Mesendoderm (in vitro differentiated cells): ENCODE measurements around the gene CRIM1.

Experiments used
- DNase-seq: peaks from one replicate; pipeline ENCODE4 v3.0.0; 2013
- H2AK5ac ChIP-seq: 2 replicates; pipeline ENCODE4 v1.6.1; 2013; ENCODE audit warnings: low read length, inconsistent platforms
- H2BK120ac ChIP-seq: 2 replicates; pipeline ENCODE4 v1.6.1; 2013; ENCODE audit warnings: low read depth, mild to moderate bottlenecking, low read length, moderate library complexity, mixed read lengths
- H2BK15ac ChIP-seq: replicated peaks from 2 replicates; pipeline ENCODE4 v1.6.1; 2013; ENCODE audit warnings: low read depth, mild to moderate bottlenecking, moderate library complexity
- H2BK5ac ChIP-seq: 2 replicates; pipeline ENCODE4 v1.6.1; 2013; ENCODE audit warnings: low read length, inconsistent platforms
- H3K18ac ChIP-seq: 2 replicates; pipeline ENCODE4 v1.6.1; 2013; ENCODE audit warnings: mild to moderate bottlenecking, low read length, mixed read lengths
- H3K23ac ChIP-seq: one replicate; pipeline ENCODE4 v1.6.1; 2013; ENCODE audit warnings: low read length
- H3K27ac ChIP-seq: 2 replicates; pipeline ENCODE4 v1.5.1; 2013; ENCODE audit warnings: low read depth, mild to moderate bottlenecking, inconsistent platforms, low read length, moderate library complexity
- H3K27me3 ChIP-seq: 2 replicates; pipeline ENCODE4 v1.6.1; 2013; ENCODE audit warnings: low read length, control low read depth, mild to moderate bottlenecking, inconsistent platforms; ENCODE audit not compliant: insufficient read depth, poor library complexity
- H3K36me3 ChIP-seq: 2 replicates; pipeline ENCODE4 v1.6.1; 2013; ENCODE audit warnings: low read length, inconsistent platforms; ENCODE audit not compliant: control insufficient read depth, insufficient read depth
- H3K4ac ChIP-seq: one replicate; pipeline ENCODE4 v1.6.1; 2013; ENCODE audit warnings: low read depth, mild to moderate bottlenecking, low read length, moderate library complexity
- H3K4me1 ChIP-seq: 2 replicates; pipeline ENCODE4 v1.6.1; 2013; ENCODE audit warnings: low read depth, low read length, inconsistent platforms; ENCODE audit not compliant: control insufficient read depth
- H3K4me2 ChIP-seq: 2 replicates; pipeline ENCODE4 v1.6.1; 2013; ENCODE audit warnings: low read length
- H3K4me3 ChIP-seq: 2 replicates; pipeline ENCODE4 v1.5.1; 2013; ENCODE audit warnings: mild to moderate bottlenecking, low read length
- H3K56ac ChIP-seq: one replicate; pipeline ENCODE4 v1.6.1; 2013; ENCODE audit warnings: low read length
- H3K79me1 ChIP-seq: 2 replicates; pipeline ENCODE4 v1.6.1; 2013; ENCODE audit warnings: low read length, inconsistent platforms
- H3K79me2 ChIP-seq: 2 replicates; pipeline ENCODE4 v1.6.1; 2013; ENCODE audit warnings: mild to moderate bottlenecking, low read length; ENCODE audit not compliant: control insufficient read depth, insufficient read depth
- H3K9ac ChIP-seq: 2 replicates; pipeline ENCODE4 v1.6.1; 2013; ENCODE audit warnings: low read length, inconsistent platforms
- H4K5ac ChIP-seq: one replicate; pipeline ENCODE4 v1.6.1; 2013; ENCODE audit warnings: low read length
- H4K8ac ChIP-seq: one replicate; pipeline ENCODE4 v1.6.1; 2013; ENCODE audit warnings: low read depth, mild to moderate bottlenecking, control low read depth, low read length, moderate library complexity
- WGBS: extraction: QIAGEN DNeasy Blood & Tissue Kit; methylation state at CpG from one replicate; pipeline ENCODE4 v1.1.7; 2013; ENCODE audit warnings: low lambda C conversion rate, missing lambda C conversion rate; ENCODE audit not compliant: insufficient coverage; ENCODE audit errors: extremely low coverage; 5-methylcytosine and 5-hydroxymethylcytosine counted together

Gene CRIM1

DNA sequence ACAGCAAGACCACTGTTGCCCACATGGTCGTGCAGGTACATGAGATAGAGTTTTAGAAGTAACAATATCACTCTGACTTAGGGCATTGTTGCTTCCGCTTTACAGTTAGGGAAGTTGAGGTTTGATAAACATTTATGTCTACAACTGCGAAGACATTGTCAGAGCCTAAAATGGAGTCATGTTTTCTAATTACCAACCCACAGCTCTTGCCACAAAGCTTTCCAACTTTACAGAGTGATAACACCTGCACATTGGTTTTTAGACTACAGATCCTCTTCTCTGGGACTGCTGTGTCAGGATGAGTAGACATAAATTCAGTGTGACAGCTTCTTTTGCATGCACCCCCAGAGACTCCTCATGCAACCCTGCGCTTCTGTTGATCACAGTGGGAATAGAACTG, 123.4 kb downstream of the CRIM1 start:
- H3K27ac ChIP-seq: no peak overlapping the region
- H3K4me3 ChIP-seq: no peak overlapping the region
- DNase-seq: no peak
- H2BK120ac ChIP-seq: no peak overlapping the region
- no peak overlapping the region for H4K8ac ChIP-seq
- H2BK15ac ChIP-seq: no peak overlapping the region
- no peak overlapping the region for H3K56ac ChIP-seq
- H3K23ac ChIP-seq: no peak overlapping the region
- WGBS: no CpG with 5 or more reads among the region's 4 CpGs
- H3K36me3 ChIP-seq: peaks cover 8% of the 10 kb centered on the region
- H3K18ac ChIP-seq: no peak overlapping the region
- H3K79me2 ChIP-seq: no peaks in the 10 kb centered on the region
- H3K79me1 ChIP-seq: peaks cover 4% of the 10 kb centered on the region
- H2BK5ac ChIP-seq: no peak overlapping the region
- no peak overlapping the region for H4K5ac ChIP-seq
- H3K27me3 ChIP-seq: no peaks in the 10 kb centered on the region
- no peak overlapping the region for H3K9ac ChIP-seq
- no peak overlapping the region for H3K4ac ChIP-seq
- no peak overlapping the region for H3K4me2 ChIP-seq
- no peak overlapping the region for H2AK5ac ChIP-seq
- H3K4me1 ChIP-seq: no peaks in the 10 kb centered on the region

DNA sequence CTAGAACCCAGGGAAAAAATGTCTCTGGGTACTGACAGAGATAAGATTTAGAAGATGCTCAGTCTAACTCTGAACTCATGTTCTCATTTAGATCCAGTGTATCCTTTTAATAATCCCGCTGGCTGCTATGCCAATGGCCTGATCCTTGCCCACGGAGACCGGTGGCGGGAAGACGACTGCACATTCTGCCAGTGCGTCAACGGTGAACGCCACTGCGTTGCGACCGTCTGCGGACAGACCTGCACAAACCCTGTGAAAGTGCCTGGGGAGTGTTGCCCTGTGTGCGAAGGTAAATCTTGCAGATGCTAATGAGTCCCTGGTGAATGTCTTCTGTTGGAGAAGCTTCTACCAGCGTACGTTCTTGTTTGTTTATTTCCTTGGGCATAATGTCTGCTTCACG, 123.8 kb downstream of the CRIM1 start:
- Histone ChIP-seq H3K4me2 (no peak overlapping the region), H3K23ac (no peak overlapping the region), H3K18ac (no peak overlapping the region), H2AK5ac (no peak overlapping the region), H4K5ac (no peak overlapping the region), H2BK15ac (no peak overlapping the region), H3K56ac (no peak overlapping the region), H3K36me3 (peaks cover 8% of the 10 kb centered on the region), H2BK120ac (no peak overlapping the region), H4K8ac (no peak overlapping the region), H3K27me3 (no peaks in the 10 kb centered on the region), H3K4me3 (no peak overlapping the region), H3K9ac (no peak overlapping the region), H3K79me2 (no peaks in the 10 kb centered on the region), H3K79me1 (peaks cover 4% of the 10 kb centered on the region), H3K4me1 (no peaks in the 10 kb centered on the region), H3K27ac (no peak overlapping the region), H3K4ac (no peak overlapping the region), H2BK5ac (no peak overlapping the region)
- WGBS: no CpG with 5 or more reads among the region's 16 CpGs
- no peak for DNase-seq

DNA sequence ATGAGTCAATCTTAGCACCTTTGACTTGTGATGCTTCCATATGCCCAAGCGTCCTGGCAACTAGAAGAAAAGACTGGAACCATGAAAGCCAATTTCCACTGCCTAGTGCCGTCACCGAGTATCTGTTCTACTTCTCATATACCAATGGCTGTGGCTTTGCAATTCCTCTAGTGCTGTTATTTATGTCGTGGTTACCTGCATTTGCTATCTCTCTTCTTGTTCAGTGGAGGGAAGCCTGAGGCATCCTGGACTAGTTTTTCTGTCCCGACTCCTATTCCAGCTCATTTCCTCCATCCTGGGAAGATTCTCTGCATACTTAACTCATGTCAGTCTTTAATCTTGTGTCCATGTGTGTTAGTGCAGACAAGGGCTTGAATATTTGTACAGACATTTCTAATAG, 124.5 kb downstream of the CRIM1 start:
- Histone ChIP-seq H3K4me3 (no peak overlapping the region), H3K4ac (no peak overlapping the region), H2BK15ac (no peak overlapping the region), H2AK5ac (no peak overlapping the region), H4K5ac (no peak overlapping the region), H3K18ac (no peak overlapping the region), H3K9ac (no peak overlapping the region), H2BK5ac (no peak overlapping the region), H3K27ac (no peak overlapping the region), H3K27me3 (no peaks in the 10 kb centered on the region), H3K4me1 (no peaks in the 10 kb centered on the region), H3K36me3 (peaks cover 8% of the 10 kb centered on the region), H3K56ac (no peak overlapping the region), H3K23ac (no peak overlapping the region), H3K4me2 (no peak overlapping the region), H4K8ac (no peak overlapping the region), H2BK120ac (no peak overlapping the region), H3K79me2 (no peaks in the 10 kb centered on the region), H3K79me1 (peaks cover 4% of the 10 kb centered on the region)
- WGBS: no CpG with 5 or more reads among the region's 5 CpGs
- no peak for DNase-seq

DNA sequence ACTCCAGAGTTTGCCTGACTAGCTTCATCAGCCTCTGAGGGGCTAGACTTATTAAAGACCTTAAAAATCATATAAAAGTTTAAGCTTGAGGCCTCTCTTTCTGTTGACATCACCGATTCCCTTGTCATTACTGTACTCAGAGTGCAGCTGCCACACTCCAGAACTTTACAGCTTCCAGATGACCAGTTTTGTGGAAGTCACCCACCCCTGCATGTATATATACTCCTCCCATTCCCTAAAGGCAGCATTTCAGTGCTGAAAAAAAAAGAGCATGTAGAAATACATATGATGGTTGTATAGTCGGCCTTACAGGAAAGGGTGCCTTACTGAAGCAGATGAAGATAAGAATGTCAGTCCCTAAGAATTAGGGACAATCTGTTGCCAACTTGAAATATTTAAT, 125.1 kb downstream of the CRIM1 start:
- no peak overlapping the region for H3K9ac ChIP-seq
- H3K79me2 ChIP-seq: no peaks in the 10 kb centered on the region
- H3K27me3 ChIP-seq: no peaks in the 10 kb centered on the region
- no peak overlapping the region for H4K8ac ChIP-seq
- no peak overlapping the region for H3K18ac ChIP-seq
- H2BK15ac ChIP-seq: no peak overlapping the region
- H3K79me1 ChIP-seq: peaks cover 4% of the 10 kb centered on the region
- peaks cover 8% of the 10 kb centered on the region for H3K36me3 ChIP-seq
- no CpG with 5 or more reads among the region's 2 CpGs for WGBS
- H3K23ac ChIP-seq: no peak overlapping the region
- DNase-seq: no peak
- no peak overlapping the region for H3K56ac ChIP-seq
- H3K4me3 ChIP-seq: no peak overlapping the region
- no peak overlapping the region for H3K27ac ChIP-seq
- no peak overlapping the region for H3K4me2 ChIP-seq
- H3K4ac ChIP-seq: no peak overlapping the region
- no peak overlapping the region for H2BK5ac ChIP-seq
- H3K4me1 ChIP-seq: no peaks in the 10 kb centered on the region
- H4K5ac ChIP-seq: no peak overlapping the region
- H2BK120ac ChIP-seq: no peak overlapping the region
- no peak overlapping the region for H2AK5ac ChIP-seq

DNA sequence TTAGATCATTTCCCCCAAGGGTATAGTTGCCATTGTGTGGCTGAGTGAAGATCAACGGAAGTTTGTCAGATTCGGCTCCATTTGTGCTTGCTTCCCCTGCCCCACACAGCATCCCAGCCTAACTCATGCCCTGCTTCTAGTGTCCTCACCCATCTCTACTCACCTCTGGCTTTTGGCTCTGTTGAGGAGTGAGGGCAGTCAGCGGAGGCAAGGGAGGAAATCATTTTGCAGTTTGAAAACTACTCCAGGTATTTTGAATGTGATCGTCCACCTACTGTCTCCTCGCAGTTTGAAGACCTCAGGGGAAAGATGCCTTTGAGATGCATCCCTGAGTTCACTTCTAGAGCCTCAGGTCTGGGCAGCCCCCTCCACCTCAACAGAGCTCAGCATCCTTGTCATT, 126.1 kb downstream of the CRIM1 start:
- no peak for DNase-seq
- Histone ChIP-seq H3K4me3 (no peak overlapping the region), H3K9ac (no peak overlapping the region), H3K36me3 (peaks cover 8% of the 10 kb centered on the region), H3K27me3 (no peaks in the 10 kb centered on the region), H3K18ac (no peak overlapping the region), H3K79me2 (no peaks in the 10 kb centered on the region), H3K56ac (no peak overlapping the region), H3K4ac (no peak overlapping the region), H4K8ac (no peak overlapping the region), H2AK5ac (no peak overlapping the region), H2BK120ac (no peak overlapping the region), H3K4me2 (no peak overlapping the region), H2BK15ac (no peak overlapping the region), H3K23ac (no peak overlapping the region), H3K79me1 (peaks cover 4% of the 10 kb centered on the region), H3K4me1 (no peaks in the 10 kb centered on the region), H3K27ac (no peak overlapping the region), H4K5ac (no peak overlapping the region), H2BK5ac (no peak overlapping the region)
- no CpG with 5 or more reads among the region's 5 CpGs for WGBS

DNA sequence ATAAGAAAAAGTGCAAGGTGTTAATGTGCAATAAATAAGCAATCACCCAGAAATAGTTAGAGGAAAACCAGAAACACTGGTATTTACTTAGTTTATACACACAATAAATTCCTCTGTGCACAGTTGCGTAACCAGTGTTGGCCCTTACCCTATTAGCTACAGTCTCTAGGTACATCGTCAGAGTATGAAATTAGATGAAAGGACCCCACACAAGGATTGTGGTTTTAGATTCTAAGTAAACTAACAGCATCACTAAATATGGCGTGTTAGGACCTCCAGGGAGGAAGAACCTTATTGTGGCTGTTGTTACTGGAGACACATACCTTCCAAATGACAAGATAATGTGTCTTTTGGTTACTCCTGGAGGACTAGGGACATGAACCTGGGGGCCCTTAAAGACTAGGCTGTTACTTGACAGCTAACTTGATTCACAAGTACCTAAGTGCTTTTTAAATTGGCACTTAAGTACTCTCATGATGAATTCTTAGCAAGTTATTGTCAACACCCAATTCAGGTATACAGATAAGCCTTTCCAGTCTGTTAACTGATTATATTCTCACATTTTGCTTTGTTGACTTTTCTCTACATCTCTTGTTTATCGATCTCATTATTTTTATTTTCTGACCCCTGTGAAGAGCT, 127.1 kb downstream of the CRIM1 start:
- no peak overlapping the region for H3K9ac ChIP-seq
- H3K36me3 ChIP-seq: peaks cover 3% of the 10 kb centered on the region
- no peak overlapping the region for H2BK120ac ChIP-seq
- H2BK5ac ChIP-seq: no peak overlapping the region
- H4K8ac ChIP-seq: no peak overlapping the region
- H2AK5ac ChIP-seq: no peak overlapping the region
- H3K4me1 ChIP-seq: no peaks in the 10 kb centered on the region
- no peaks in the 10 kb centered on the region for H3K27me3 ChIP-seq
- whole genome bisulfite sequencing: no CpG with 5 or more reads among the region's 4 CpGs
- H3K79me2 ChIP-seq: no peaks in the 10 kb centered on the region
- no peak overlapping the region for H3K56ac ChIP-seq
- no peak for DNase-seq
- no peak overlapping the region for H2BK15ac ChIP-seq
- no peak overlapping the region for H3K18ac ChIP-seq
- no peak overlapping the region for H3K27ac ChIP-seq
- H3K79me1 ChIP-seq: peaks cover 2% of the 10 kb centered on the region
- H3K4ac ChIP-seq: no peak overlapping the region
- H4K5ac ChIP-seq: no peak overlapping the region
- no peak overlapping the region for H3K4me3 ChIP-seq
- no peak overlapping the region for H3K23ac ChIP-seq
- no peak overlapping the region for H3K4me2 ChIP-seq
